Choroid plexus epithelial cell (primary cell): ENCODE results near the gene NOS2.
"Not testable (repeated sequence)": the region's sequence is repeated elsewhere in the genome, so short reads cannot be mapped to it uniquely, and the experiment has no call there.

Experiments used
- DNase-seq: peaks from one replicate; pipeline ENCODE4 v3.0.0-alpha.2; 2010; ENCODE audit warnings: low read depth
- H3K4me3 ChIP-seq: 2 replicates; pipeline ENCODE4 v1.5.1; 2011; ENCODE audit warnings: low read depth, mild to moderate bottlenecking, control low read depth, low read length, moderate library complexity
- TF ChIP-seq, protein P1 (sequence below): conservative IDR thresholded peaks from 2 replicates; pipeline ENCODE4 v1.5.1; 2011; ENCODE audit warnings: low read depth, mild to moderate bottlenecking, control low read depth, inconsistent platforms, low read length, moderate library complexity

NOS2 gene

DNA sequence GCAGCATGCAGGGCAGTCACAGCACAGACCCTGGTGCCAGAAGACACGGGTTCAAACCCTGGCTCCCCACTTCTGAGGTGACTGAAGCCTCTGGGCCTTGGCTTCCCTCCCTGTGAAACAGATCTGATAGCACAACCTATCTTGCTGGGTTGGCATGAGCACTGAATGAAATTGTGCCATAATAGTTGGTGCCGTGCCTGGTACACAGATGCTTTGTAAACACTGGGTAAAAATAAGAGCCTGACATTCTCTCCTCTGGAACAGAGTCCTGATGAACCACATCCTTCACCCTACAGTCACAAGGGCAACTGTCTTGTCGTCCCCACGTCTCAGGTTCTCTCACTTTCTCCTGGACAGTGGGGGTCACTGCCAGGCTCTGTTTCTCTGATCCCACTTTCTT, 35.7 kb downstream of the NOS2 start:
- TF ChIP-seq, protein P1, sequence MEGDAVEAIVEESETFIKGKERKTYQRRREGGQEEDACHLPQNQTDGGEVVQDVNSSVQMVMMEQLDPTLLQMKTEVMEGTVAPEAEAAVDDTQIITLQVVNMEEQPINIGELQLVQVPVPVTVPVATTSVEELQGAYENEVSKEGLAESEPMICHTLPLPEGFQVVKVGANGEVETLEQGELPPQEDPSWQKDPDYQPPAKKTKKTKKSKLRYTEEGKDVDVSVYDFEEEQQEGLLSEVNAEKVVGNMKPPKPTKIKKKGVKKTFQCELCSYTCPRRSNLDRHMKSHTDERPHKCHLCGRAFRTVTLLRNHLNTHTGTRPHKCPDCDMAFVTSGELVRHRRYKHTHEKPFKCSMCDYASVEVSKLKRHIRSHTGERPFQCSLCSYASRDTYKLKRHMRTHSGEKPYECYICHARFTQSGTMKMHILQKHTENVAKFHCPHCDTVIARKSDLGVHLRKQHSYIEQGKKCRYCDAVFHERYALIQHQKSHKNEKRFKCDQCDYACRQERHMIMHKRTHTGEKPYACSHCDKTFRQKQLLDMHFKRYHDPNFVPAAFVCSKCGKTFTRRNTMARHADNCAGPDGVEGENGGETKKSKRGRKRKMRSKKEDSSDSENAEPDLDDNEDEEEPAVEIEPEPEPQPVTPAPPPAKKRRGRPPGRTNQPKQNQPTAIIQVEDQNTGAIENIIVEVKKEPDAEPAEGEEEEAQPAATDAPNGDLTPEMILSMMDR: no peak
- H3K4me3 ChIP-seq: no peak overlapping the region
- DNase-seq: no peak

DNA sequence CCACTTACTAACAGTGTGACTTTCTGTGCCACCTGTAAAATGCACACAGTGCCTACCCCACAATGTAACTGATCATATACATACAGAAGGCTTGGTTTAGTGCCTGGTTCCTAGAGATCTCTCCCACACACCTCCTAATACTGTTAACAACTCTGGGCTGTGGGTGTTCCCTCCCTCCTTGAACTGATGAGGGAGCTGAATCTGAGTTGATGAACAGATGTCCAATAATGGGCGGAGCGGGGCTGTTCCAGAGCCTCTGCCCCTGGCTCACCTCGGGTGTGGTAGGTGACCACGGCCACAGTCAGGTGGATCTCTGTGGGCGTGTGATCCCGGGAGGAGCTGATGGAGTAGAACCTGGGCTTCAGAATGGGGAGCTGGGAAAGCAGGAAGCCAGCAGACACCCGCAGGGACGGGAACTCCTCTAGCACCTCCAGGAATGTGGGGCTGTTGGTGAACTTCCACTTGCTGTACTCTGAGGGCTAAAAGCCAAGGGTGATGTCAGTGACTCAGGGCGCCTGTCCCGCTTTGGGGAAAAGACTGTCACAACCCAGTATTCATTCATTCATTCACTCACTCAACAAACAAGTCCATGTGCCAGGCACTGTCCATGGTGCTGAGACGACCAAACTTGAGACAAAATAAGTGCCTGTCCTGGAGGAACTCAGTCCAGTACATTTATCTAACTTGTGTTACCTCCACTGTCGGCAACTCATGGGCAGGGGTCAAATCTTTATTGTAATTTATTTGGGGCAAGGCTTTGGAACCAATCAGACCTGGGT, 37.6 kb downstream of the NOS2 start:
- TF ChIP-seq, protein P1: no peak
- peak; percentile 52 for DNase-seq
- no peak overlapping the region for H3K4me3 ChIP-seq

GRCh38 chr17:27760931-27761330, 39.4 kb downstream of the NOS2 start:
- DNase-seq, H3K4me3 ChIP-seq: not testable (repeated sequence)

GRCh38 chr17:27760069-27760885, 40.1 kb downstream of the NOS2 start:
- no peak overlapping the region for H3K4me3 ChIP-seq
- TF ChIP-seq, protein P1: peak; percentile 83

GRCh38 chr17:27759528-27759927, 40.8 kb downstream of the NOS2 start:
- TF ChIP-seq, protein P1: no peak
- H3K4me3 ChIP-seq: no peak overlapping the region
- DNase-seq: no peak

More at GRCh38 chr17:27760069-27760885, 40.1 kb downstream of the NOS2 start:
- peak; percentile 57 for DNase-seq

GRCh38 chr17:27756467-27757371, 43.6 kb downstream of the NOS2 start:
- TF ChIP-seq, protein P1: peak; percentile 83
- peak; percentile 77 for DNase-seq
- H3K4me3 ChIP-seq: no peak overlapping the region
